ENCODE results near the gene MEGF6. TPM values are rescaled to one million over a fixed set of nuclear protein-coding genes. Genes with fewer than 3 reads are reported as not detected.

MEGF6 gene
- total RNA-seq, 1 donor from 2014 or later, result 64.7 TPM

GRCh38 chr1:3467096-3468036, 143.9 kb downstream of the MEGF6 start:
- TF ChIP-seq CTCF (IDR thresholded peaks at IDR 0.05; ENCODE audit: partially characterized antibody, unreplicated experiment), result no peak
- Mint-ChIP-seq H3K4me1 (ENCODE audit: low read depth, unreplicated experiment) (peaks cover 9% of the 10 kb centered on the region), H3K4me3 (ENCODE audit: unreplicated experiment) (no peak overlapping the region), H3K27ac (ENCODE audit: unreplicated experiment) (no peak overlapping the region), H3K27me3 (ENCODE audit: unreplicated experiment) (peaks cover 9% of the 10 kb centered on the region), H3K9me3 (ENCODE audit: unreplicated experiment) (no peaks in the 10 kb centered on the region), H3K36me3 (ENCODE audit: unreplicated experiment) (no peaks in the 10 kb centered on the region)
- peak; percentile 11 for DNase-seq

DNA sequence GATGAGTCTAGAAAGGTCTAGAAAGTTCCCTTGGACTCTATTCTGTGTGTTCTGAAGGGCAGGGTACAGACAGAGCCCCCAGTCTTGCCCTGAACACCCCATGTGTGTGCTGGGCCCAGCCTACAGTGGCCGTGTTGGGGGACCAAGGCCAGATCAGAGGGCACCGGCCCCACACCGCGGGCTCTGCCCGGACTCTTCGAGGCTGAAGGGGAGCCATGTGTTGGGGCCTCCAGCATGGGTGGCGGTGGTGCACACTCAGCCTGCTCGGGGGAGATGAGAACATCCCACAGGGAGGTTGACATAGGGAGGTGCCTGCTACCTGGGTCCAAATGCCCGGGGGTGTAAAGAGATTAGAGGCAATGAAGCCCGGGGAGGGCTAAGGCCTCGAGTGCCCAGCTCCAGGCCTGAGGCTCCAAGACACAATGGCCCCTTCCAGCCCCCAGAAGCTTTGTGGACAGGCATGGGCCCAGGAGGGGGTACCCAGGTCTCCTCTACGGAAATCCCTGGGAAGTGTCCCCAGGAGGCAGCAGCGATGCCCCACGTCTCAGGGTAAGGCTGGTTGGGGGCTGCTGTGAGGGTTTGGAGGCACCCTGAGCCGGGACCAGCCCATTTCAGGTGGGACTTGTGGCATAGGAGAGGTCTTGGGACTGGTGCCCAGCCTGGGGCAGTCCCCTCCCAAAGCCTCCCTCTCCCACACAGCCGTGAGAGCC, 144.8 kb downstream of the MEGF6 start:
- Mint-ChIP-seq H3K36me3 (ENCODE audit: unreplicated experiment) (no peaks in the 10 kb centered on the region), H3K27me3 (ENCODE audit: unreplicated experiment) (peaks cover 9% of the 10 kb centered on the region), H3K27ac (ENCODE audit: unreplicated experiment) (no peak overlapping the region), H3K4me1 (ENCODE audit: low read depth, unreplicated experiment) (peaks cover 8% of the 10 kb centered on the region), H3K9me3 (ENCODE audit: unreplicated experiment) (no peaks in the 10 kb centered on the region), H3K4me3 (ENCODE audit: unreplicated experiment) (no peak overlapping the region)
- TF ChIP-seq CTCF (IDR thresholded peaks at IDR 0.05; ENCODE audit: partially characterized antibody, unreplicated experiment), result no peak
- peak; percentile 6 for DNase-seq

- no peak for TF ChIP-seq CTCF (IDR thresholded peaks at IDR 0.05; ENCODE audit: partially characterized antibody, unreplicated experiment)
- peaks cover 8% of the 10 kb centered on the region for H3K27me3 Mint-ChIP-seq (ENCODE audit: unreplicated experiment)
- peaks cover 8% of the 10 kb centered on the region for H3K4me1 Mint-ChIP-seq (ENCODE audit: low read depth, unreplicated experiment)
- no peaks in the 10 kb centered on the region for H3K36me3 Mint-ChIP-seq (ENCODE audit: unreplicated experiment)
- DNase-seq, result peak; percentile 19
- H3K4me3 Mint-ChIP-seq (ENCODE audit: unreplicated experiment), result no peak overlapping the region
- H3K9me3 Mint-ChIP-seq (ENCODE audit: unreplicated experiment), result peaks cover 1% of the 10 kb centered on the region
- H3K27ac Mint-ChIP-seq (ENCODE audit: unreplicated experiment), result no peak overlapping the region
These were observed 145.4 kb downstream of the MEGF6 start for GRCh38 chr1:3465935-3466321.

- H3K4me1 Mint-ChIP-seq (ENCODE audit: low read depth, unreplicated experiment), result peaks cover 5% of the 10 kb centered on the region
- H3K27ac Mint-ChIP-seq (ENCODE audit: unreplicated experiment), result no peak overlapping the region
- no peaks in the 10 kb centered on the region for H3K36me3 Mint-ChIP-seq (ENCODE audit: unreplicated experiment)
- H3K4me3 Mint-ChIP-seq (ENCODE audit: unreplicated experiment), result no peak overlapping the region
- H3K27me3 Mint-ChIP-seq (ENCODE audit: unreplicated experiment), result peaks cover 2% of the 10 kb centered on the region
- TF ChIP-seq CTCF (IDR thresholded peaks at IDR 0.05; ENCODE audit: partially characterized antibody, unreplicated experiment), result no peak
- DNase-seq, result peak; percentile 9
- peaks cover 1% of the 10 kb centered on the region for H3K9me3 Mint-ChIP-seq (ENCODE audit: unreplicated experiment)
These were observed 146.0 kb downstream of the MEGF6 start for GRCh38 chr1:3465091-3465934.
